GM19238 (cell line): ENCODE measurements around the gene SLC24A2.

Experiments
- DNase-seq: peaks from one replicate; pipeline ENCODE4 v3.0.0; 2011; ENCODE audit warnings: low spot score; ENCODE audit not compliant: insufficient read length

The SLC24A2 gene

GRCh38 chr9:19759066-19759465, 29.8 kb downstream of the SLC24A2 start:
- DNase-seq, result no peak

GRCh38 chr9:19757745-19758144, 31.1 kb downstream of the SLC24A2 start:
- no peak for DNase-seq

GRCh38 chr9:19754921-19755320, 33.9 kb downstream of the SLC24A2 start:
- no peak for DNase-seq

DNA sequence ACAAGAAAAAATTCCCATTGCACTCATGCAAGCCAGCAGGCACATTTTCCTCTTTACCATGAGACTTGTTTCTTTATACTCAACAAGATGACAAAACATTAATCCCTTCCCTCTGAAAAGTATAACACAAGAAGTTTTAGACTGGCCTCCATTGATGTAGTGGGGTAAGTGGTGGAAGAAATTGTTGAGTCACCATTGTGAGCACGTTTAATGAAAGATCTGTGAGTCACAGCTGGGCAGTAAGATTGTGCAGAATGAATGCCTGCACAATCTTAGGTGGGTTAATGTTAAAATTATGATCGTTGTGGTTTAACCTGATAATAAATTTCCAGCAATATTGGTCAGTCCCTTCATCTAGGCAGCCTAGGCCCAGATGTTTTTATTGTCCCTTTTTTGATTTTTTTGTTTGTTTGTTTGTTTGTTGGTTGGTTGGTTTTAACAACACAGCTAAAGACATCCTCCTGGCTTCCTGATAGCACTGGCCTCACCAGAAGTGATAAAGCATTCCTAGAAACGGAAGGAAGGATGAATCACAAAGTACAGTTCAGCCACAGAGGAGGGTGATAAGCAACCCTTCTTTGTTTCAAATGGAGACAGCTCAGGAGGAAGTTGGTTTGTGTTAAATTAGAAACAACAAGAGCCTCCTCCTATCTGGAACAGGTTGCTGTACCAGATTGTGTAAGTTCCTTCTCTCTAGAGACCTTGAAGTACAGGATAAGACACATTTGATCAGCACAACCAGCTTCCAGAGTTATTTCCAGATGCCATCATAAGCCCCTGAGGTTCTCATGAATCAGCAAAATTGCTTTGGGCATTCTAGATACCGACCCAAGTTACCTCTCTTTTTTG, 40.3 kb downstream of the SLC24A2 start:
- DNase-seq, result no peak

DNA sequence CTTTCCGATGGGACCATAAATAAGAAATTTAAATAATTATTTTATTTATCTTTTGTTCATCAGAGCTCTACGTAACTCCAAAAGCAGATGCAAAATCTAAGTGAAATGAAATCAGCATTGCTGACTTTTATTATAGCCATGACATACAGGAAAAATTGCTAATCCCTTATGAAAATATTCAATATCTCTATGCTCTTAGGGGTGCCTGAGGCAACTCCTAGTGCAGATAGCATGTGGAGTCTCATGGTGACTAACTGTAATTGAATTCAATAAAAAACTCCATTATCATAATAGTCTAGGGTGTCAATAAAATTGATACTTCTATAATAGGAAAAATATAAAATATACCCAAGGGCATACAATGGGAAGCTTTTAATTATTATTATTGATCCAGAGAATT, 42.6 kb downstream of the SLC24A2 start:
- no peak for DNase-seq

GRCh38 chr9:19741178-19741577, 47.7 kb downstream of the SLC24A2 start:
- no peak for DNase-seq
